ENCODE results near the gene DLAT.
"Not testable (repeated sequence)": the region's sequence is repeated elsewhere in the genome, so short reads cannot be mapped to it uniquely, and the experiment has no call there.

DLAT gene

DNA sequence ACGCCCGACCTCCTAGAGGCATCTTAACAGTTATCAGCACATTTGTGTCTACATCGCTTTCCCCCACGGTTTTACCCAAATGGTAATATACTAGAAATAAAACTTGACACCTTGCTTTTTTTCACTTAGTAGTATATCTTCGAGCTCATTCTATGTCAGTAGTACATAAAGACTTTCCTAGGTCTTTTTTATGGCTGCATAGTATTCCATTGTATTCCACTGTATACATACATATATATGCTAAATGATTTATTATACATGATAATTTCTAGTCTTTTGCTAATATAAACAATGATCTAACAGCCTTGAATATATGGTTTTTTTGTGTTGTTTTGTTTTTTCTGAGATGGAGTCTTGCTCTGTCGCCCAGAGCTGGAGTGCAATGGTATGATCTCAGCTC is 34.8 kb upstream of the DLAT start:
- TF ChIP-seq CTCF (conservative IDR thresholded peaks at IDR 0.05; ENCODE audit: low read depth, low read length): no peak

GRCh38 chr11:111992206-111992855 is 32.9 kb upstream of the DLAT start:
- no peak for DNase-seq (ENCODE audit: low read depth)
- H3K4me3 ChIP-seq (ENCODE audit: low read depth, low read length): no peak overlapping the region
- TF ChIP-seq CTCF (conservative IDR thresholded peaks at IDR 0.05; ENCODE audit: low read depth, low read length): no peak

More for the DNA sequence above, 34.8 kb upstream of the DLAT start:
- H3K4me3 ChIP-seq (ENCODE audit: low read depth, low read length): no peak overlapping the region
- DNase-seq (ENCODE audit: low read depth): no peak

DNA sequence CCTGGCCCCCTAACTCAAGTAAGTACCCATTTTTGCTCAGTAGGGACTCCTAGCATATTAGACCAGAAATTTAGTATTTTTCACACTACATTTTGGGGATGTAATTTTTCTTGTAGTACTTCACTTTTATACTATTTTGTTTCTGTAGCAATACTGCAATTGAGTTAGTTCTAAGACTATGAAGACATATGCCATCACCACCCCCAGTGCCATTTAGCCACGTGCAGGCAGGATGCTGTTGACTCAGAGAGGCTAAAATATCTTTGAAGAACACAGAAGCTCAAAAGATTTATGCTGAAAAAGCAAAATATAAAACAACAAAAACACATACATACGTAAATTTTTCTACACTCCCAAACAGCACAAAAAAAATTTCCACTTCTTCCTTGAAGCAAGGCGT is 29.1 kb upstream of the DLAT start:
- no peak for DNase-seq (ENCODE audit: low read depth)
- H3K4me3 ChIP-seq (ENCODE audit: low read depth, low read length): no peak overlapping the region
- TF ChIP-seq CTCF (conservative IDR thresholded peaks at IDR 0.05; ENCODE audit: low read depth, low read length): no peak

DNA sequence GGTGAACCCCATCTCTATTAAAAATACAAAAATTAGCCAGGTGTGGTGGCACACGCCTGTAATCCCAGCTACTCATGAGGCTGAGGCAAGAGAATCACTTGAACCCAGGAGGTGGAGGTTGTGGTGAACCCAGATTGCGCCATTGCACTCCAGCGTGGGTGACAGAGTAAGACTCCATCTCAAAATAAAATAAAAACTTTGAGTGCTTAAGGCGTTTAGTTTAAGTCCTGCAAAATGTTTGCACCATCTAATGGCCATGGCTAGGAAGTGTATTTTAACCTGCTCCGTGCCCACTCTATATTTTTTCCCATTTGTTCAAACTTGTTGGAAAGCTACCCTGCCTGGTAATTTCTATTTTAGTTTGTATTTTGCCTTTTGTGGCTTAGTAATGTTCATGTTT is 28.5 kb upstream of the DLAT start:
- not testable (repeated sequence) for H3K4me3 ChIP-seq (ENCODE audit: low read depth, low read length)
- peak; percentile 65 for TF ChIP-seq CTCF (conservative IDR thresholded peaks at IDR 0.05; ENCODE audit: low read depth, low read length)
- peak; percentile 79 for DNase-seq (ENCODE audit: low read depth)

- DNase-seq (ENCODE audit: low read depth): no peak
- TF ChIP-seq CTCF (conservative IDR thresholded peaks at IDR 0.05; ENCODE audit: low read depth, low read length): no peak
- H3K4me3 ChIP-seq (ENCODE audit: low read depth, low read length): no peak overlapping the region
These were observed 26.1 kb upstream of the DLAT start for GRCh38 chr11:111999111-111999510.

DNA sequence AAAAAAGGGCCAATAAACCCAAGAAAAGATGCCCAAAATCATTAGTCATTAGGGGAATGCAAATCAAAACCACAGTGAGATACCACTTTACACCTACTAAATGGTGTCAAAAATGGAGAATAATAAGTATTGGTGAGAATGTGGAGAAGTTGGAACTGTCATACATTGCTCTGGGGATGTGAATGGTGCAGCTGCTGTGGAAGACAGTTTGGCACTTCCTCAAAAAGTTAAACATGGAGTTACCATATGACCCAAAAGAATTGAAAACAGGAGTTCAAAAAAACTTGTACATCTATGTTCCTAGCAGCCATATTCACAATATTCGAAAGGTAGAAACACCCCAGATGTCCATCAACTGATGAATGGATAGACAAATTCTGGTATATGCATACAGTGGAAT is 24.5 kb upstream of the DLAT start:
- H3K4me3 ChIP-seq (ENCODE audit: low read depth, low read length): no peak overlapping the region
- DNase-seq (ENCODE audit: low read depth): no peak
- no peak for TF ChIP-seq CTCF (conservative IDR thresholded peaks at IDR 0.05; ENCODE audit: low read depth, low read length)

DNA sequence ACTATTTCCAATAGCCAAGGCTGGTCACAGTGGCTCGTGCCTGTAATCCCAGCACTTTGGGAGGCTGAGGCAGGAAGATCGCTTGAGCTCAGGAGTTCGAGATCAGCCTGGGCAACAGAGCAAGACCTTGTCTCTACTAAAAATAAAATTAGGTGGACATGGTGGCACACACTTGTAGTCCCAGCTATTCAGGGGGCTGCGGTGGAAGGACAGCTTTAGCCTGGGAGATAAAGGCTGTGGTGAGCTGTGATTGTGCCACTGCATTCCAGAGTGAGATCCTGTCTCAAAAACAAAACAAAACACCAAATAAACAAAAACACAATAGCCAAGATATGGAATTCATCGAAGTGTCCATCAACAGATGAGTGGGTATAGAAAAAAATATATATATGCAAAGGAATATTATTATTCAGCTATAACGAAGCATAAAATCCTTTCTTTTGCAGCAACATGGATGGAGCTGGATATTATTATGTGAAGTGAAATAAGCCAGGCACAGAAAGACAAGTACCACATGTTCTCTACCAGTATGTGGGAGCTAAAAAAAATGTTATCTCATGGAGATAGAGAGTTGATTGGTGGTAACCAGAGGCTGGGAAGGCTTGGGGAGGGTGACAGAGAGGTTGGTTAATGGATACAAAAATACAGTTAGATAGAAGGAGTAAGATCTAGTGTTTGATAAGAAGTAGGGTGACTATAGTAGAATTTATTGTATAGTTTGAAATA is 22.6 kb upstream of the DLAT start:
- no peak overlapping the region for H3K4me3 ChIP-seq (ENCODE audit: low read depth, low read length)
- TF ChIP-seq CTCF (conservative IDR thresholded peaks at IDR 0.05; ENCODE audit: low read depth, low read length): no peak
- DNase-seq (ENCODE audit: low read depth): no peak

All from choroid plexus epithelial cell (primary cell).